BJ (cell line): Measurements from ENCODE around the gene CCL20. TPM values are rescaled to one million over a fixed set of nuclear protein-coding genes. Genes with fewer than 3 reads are reported as not detected.

ENCODE experiments used
- CTCF ChIA-PET: fragments of 350-600 bp; formaldehyde crosslinking; extraction: SDS; loops from one replicate; lab custom pipeline; 2021; ENCODE audit warnings: antibody characterized with exemption, inconsistent platforms; lab: Yijun Ruan, JAX
- POLR2A ChIA-PET: fragments of 300-600 bp; sonication (Branson Sonifier 250); formaldehyde crosslinking; extraction: SDS; loops from one replicate; lab custom pipeline; 2021; ENCODE audit warnings: antibody characterized with exemption; lab: Charles Lee
- DNase-seq: peaks from one replicate; pipeline ENCODE4 v3.0.0-alpha.2; 2011; ENCODE audit warnings: low read depth
- H3K27me3 ChIP-seq: 2 replicates; pipeline ENCODE4 v1.6.0; 2011; ENCODE audit warnings: low read length; ENCODE audit not compliant: control insufficient read depth, insufficient read depth
- H3K36me3 ChIP-seq: 2 replicates; pipeline ENCODE4 v1.5.1; 2011; ENCODE audit warnings: low read length; ENCODE audit not compliant: control insufficient read depth, insufficient read depth
- H3K4me3 ChIP-seq: 2 replicates; pipeline ENCODE4 v1.5.1; 2011; ENCODE audit warnings: low read depth, mild to moderate bottlenecking, control low read depth, low read length
- polyA plus RNA-seq: library from polyadenylated mRNA; depleted of rRNA; stranded (reverse); fragments of >200 nt; gene quantifications from 2 replicates; pipeline ENCODE4 v1.2.3, GENCODE V29; 2011
- TF ChIP-seq, protein P1 (sequence below): IDR thresholded peaks from 2 replicates; pipeline ENCODE4 v1.5.1; 2011; ENCODE audit warnings: low read depth, mild to moderate bottlenecking, control low read depth, inconsistent platforms, low read length, moderate library complexity; ENCODE audit not compliant: insufficient read depth

CCL20 gene
- polyA plus RNA-seq, 1 experiment = not detected

DNA sequence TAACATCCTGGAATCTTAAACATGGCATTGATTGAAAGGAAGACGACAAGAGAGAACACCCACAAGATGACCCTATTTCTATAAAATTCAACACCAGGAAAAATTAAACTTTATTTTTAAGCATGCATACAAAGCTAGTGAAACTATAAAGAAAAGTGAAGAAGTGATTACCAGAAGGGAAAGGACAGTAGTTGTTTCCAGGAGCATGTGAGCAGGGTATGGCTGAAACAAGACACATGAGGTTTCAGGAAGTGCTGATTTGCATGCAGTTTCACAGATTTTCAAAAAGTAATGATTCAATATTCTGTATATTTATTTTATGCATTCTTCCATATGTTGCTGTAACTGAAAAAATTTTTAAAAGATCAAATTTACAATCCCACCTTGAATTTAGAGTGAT lies 33.2 kb downstream of the CCL20 start:
- no peaks in the 10 kb centered on the region for H3K36me3 ChIP-seq
- TF ChIP-seq, protein P1, sequence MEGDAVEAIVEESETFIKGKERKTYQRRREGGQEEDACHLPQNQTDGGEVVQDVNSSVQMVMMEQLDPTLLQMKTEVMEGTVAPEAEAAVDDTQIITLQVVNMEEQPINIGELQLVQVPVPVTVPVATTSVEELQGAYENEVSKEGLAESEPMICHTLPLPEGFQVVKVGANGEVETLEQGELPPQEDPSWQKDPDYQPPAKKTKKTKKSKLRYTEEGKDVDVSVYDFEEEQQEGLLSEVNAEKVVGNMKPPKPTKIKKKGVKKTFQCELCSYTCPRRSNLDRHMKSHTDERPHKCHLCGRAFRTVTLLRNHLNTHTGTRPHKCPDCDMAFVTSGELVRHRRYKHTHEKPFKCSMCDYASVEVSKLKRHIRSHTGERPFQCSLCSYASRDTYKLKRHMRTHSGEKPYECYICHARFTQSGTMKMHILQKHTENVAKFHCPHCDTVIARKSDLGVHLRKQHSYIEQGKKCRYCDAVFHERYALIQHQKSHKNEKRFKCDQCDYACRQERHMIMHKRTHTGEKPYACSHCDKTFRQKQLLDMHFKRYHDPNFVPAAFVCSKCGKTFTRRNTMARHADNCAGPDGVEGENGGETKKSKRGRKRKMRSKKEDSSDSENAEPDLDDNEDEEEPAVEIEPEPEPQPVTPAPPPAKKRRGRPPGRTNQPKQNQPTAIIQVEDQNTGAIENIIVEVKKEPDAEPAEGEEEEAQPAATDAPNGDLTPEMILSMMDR = no peak
- no peak for DNase-seq
- H3K27me3 ChIP-seq = no peaks in the 10 kb centered on the region
- CTCF ChIA-PET = interaction anchor here (1.0 kb wide), 1 partner anchor 10 kb away, joined by 3 read pairs; no protein-coding TSS in a partner anchor
- no peak overlapping the region for H3K4me3 ChIP-seq
- POLR2A ChIA-PET = no interaction called here

DNA sequence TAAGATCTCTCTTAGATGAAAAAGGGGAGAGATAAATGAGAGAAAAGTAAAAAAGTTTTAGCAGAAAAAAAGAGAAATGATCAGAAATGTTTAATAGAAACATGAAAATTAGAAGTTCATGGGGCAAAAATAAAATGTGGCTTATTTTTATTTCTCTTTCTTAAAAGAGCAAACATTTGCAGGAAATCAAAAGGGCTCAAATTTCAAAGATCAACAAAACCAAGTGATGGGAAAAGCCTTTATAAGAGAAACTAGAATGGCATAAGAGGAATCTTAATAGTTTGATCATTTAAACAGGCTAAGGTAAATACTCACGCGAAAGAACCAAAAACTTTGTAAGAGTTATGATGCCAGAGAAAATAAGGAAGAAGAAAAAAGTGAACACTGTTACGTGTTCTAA lies 34.5 kb downstream of the CCL20 start:
- ChIA-PET POLR2A (no interaction called here), CTCF (no interaction called here)
- Histone ChIP-seq H3K36me3 (no peaks in the 10 kb centered on the region), H3K4me3 (no peak overlapping the region), H3K27me3 (no peaks in the 10 kb centered on the region)
- DNase-seq = no peak
- TF ChIP-seq, protein P1 = no peak

DNA sequence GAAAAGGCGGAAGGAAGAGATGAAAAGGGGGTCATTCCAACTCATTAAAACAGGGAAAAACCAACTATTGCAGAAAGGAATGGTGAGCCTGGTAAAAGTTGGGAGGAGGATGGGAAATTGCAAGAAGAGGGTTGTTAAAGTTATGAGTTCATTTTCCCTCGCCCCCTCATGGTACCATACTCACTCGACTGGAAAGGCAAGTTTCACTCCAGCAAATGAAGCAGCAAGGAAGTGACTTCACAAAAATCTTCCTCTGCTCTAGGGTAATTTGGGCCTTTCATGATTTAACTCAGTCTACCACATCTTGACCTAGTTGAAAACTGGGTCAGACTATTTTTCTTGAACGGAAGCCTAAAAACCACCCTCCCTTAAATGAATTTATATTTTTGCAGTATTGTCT lies 34.9 kb downstream of the CCL20 start:
- no peak for DNase-seq
- TF ChIP-seq, protein P1 = no peak
- Histone ChIP-seq H3K27me3 (no peaks in the 10 kb centered on the region), H3K36me3 (no peaks in the 10 kb centered on the region), H3K4me3 (no peak overlapping the region)
- ChIA-PET CTCF (no interaction called here), POLR2A (no interaction called here)

DNA sequence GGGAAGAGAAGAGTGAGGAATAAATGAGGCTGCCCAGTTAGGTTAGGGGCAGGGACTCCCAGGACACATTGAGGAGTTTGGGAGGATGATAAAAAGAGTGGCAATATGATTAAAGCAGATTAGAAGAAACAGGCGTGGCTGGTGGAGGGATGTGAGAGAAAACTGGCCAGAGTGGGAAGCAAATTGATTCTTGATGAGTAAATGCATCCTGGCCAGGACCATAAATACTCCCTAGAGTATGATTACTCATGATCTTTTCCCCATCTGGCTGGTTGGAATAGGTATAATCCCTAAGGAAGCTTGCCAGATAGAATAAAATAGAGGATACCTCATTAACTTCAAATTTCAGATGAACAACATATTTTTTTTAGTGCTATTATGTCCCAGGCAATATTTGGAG lies 36.3 kb downstream of the CCL20 start:
- TF ChIP-seq, protein P1 = no peak
- Histone ChIP-seq H3K27me3 (no peaks in the 10 kb centered on the region), H3K36me3 (no peaks in the 10 kb centered on the region), H3K4me3 (no peak overlapping the region)
- no peak for DNase-seq
- POLR2A ChIA-PET = no interaction called here
- CTCF ChIA-PET = no interaction called here

DNA sequence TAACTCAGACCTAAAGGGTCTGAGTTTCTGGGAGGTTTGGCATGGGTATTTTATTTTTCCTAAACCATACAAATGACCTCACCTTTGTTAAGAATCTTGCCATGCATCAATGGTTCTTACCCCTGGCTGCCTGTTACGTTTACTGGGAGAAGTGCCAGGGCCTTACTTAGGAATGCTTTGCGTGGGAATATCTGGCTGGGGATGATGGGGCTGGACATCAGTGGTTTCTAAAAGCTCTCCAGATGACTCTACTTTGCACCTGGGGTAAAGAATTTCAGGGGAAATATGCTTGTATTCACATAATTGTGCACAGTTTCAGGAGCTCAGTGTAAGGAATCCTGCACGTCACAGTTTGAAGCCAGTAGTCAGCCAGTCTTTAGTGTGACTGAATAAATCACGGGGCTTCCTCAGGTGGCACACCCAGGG lies 39.6 kb downstream of the CCL20 start:
- ChIA-PET POLR2A (no interaction called here), CTCF (interaction anchor here (1.3 to 1.4 kb wide), 2 partner anchors 9 to 37 kb away, joined by 4 to 5 read pairs; no protein-coding TSS in a partner anchor)
- TF ChIP-seq, protein P1 = no peak
- no peak overlapping the region for H3K4me3 ChIP-seq
- no peaks in the 10 kb centered on the region for H3K36me3 ChIP-seq
- no peak for DNase-seq
- H3K27me3 ChIP-seq = no peaks in the 10 kb centered on the region
